ENCODE measurements around the gene HIBCH.

HIBCH gene

DNA sequence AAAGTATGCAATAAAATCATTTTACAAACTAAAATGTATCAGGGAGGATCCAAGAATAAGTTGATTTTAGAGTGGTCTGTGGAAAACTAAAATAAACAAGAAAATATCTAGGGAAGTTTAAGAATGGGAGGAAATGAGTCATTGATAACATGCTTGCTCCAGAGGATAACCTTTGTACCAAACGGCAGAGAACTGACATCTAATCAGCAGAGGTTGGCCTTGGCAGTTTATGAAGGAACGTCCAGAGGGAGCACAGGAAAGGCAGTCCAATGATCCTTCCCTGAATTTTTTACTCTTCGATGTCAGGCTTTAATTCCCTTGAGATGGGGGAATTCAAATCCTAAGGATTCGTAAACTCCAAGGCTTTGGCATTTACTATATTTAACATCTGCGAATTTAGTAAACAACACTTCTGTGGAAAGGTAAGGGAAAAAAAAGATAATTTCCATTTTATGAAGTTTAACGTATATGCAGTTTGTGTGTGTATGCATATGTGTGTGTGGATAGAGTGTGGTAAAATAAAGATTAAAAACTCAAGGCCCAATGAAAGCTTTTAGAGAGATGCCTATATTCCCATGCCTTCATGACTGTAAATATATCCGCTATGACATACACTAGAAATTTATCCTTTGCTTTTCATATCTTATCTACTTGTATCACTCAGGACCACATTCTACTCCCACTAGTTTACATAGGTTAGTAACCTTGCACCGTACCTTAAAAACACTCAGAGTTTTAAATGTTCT is 15.0 kb upstream of the HIBCH start:
- DNase-seq (ENCODE audit: low read depth) = no peak
- TF ChIP-seq, protein P1, sequence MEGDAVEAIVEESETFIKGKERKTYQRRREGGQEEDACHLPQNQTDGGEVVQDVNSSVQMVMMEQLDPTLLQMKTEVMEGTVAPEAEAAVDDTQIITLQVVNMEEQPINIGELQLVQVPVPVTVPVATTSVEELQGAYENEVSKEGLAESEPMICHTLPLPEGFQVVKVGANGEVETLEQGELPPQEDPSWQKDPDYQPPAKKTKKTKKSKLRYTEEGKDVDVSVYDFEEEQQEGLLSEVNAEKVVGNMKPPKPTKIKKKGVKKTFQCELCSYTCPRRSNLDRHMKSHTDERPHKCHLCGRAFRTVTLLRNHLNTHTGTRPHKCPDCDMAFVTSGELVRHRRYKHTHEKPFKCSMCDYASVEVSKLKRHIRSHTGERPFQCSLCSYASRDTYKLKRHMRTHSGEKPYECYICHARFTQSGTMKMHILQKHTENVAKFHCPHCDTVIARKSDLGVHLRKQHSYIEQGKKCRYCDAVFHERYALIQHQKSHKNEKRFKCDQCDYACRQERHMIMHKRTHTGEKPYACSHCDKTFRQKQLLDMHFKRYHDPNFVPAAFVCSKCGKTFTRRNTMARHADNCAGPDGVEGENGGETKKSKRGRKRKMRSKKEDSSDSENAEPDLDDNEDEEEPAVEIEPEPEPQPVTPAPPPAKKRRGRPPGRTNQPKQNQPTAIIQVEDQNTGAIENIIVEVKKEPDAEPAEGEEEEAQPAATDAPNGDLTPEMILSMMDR (IDR thresholded peaks at IDR 0.05; ENCODE audit: low read depth, low read length, missing control alignments) = no peak
- H3K4me3 ChIP-seq (ENCODE audit: low read depth, low read length) = no peak overlapping the region

DNA sequence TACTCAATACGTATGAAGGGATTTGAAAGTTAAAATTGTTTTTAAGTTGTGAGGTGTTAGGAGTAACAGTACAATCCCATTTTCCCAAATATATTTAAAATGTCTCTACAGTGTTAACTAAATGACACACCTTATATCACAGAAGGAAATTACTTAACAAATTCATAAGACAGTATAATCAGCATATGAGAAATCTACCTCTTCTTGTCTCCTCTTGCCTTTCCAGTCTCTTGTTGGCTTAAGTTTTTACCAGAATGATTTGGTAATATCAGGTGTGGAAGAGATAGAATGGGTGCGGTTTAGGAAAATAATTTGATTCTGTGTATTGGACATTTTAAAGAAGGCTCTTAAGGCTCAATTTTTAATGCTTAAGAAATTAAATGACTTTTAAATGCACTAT is 14.3 kb upstream of the HIBCH start:
- H3K4me3 ChIP-seq (ENCODE audit: low read depth, low read length) = no peak overlapping the region
- no peak for DNase-seq (ENCODE audit: low read depth)
- TF ChIP-seq, protein P1 (IDR thresholded peaks at IDR 0.05; ENCODE audit: low read depth, low read length, missing control alignments) = no peak

DNA sequence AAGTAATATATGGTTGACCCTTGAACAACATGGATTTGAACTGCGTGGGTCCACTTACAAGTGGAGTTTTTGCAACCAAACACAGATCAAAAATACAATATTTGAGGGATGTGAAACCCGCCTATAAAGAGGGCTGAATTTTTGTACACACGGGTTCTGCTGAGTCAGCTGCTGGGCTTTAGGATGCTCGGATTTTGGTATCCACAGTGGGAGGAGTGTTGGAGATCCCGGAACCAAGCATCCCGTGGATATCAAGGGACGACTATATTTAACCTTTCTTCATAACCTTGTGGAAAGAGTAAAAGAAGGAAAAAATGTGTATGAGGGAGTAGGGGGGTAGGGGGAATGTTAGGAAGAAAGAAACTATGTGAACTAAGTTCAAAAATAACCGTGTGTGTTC is 13.8 kb upstream of the HIBCH start:
- DNase-seq (ENCODE audit: low read depth) = no peak
- no peak overlapping the region for H3K4me3 ChIP-seq (ENCODE audit: low read depth, low read length)
- TF ChIP-seq, protein P1 (IDR thresholded peaks at IDR 0.05; ENCODE audit: low read depth, low read length, missing control alignments) = no peak

DNA sequence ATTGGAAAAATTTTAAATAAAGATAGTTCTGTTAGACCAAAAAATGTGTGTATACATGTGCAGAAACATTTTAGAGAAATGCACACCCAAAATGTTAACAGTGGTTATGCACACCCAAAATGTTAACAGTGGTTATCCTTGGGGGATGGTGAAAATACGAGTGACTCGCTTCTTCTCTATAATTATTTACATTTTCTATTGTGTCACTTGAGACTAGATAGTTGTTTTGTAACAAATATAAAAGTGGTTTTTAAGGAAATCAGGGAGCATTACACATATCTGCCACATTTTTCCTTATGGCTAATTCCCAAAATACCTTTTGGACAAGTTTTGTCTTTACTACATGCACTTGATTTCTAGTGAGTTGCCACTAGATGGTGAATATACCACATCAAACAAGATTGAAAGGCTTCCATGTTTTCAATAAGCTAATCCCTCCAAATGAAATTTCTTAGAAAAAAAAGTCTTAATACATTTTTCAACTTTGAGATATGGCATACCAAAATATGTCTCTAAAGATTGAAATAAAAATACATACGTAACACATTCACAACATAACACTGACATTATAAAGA is 9.0 kb upstream of the HIBCH start:
- no peak for DNase-seq (ENCODE audit: low read depth)
- H3K4me3 ChIP-seq (ENCODE audit: low read depth, low read length) = no peak overlapping the region
- TF ChIP-seq, protein P1 (IDR thresholded peaks at IDR 0.05; ENCODE audit: low read depth, low read length, missing control alignments) = no peak

DNA sequence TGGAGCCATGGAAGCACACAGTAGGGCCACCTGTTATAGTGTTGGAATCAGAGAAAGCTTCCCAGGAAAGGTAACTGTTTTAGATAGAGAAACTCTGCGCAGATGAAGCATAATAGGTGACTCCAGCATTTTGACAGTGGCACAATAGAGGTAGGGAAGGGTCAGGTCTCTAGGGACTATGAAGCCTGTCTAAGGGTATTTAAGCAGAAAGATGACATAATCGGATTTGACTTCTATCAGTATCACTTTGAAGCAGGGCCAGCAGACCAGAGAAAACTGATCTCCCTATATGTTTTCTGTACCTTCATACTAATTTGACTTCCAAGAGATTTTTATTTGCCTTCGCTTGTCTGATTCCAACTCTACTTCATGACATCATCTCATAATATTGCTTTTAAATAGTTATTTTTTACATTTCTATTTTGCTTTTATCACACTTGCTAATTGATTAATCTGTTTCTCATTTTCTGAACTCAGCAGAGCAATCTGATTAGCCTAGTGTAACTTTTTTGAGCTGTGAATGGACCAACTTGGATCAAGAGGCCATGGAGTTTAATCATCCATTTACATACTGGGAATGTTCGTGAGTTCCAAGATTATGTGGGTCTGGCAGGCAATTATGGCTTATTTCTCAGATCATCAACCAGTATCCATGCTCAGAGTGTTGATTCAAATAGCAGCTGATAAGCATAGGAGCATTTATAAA is 8.4 kb upstream of the HIBCH start:
- H3K4me3 ChIP-seq (ENCODE audit: low read depth, low read length) = no peak overlapping the region
- no peak for DNase-seq (ENCODE audit: low read depth)
- TF ChIP-seq, protein P1 (IDR thresholded peaks at IDR 0.05; ENCODE audit: low read depth, low read length, missing control alignments) = no peak

DNA sequence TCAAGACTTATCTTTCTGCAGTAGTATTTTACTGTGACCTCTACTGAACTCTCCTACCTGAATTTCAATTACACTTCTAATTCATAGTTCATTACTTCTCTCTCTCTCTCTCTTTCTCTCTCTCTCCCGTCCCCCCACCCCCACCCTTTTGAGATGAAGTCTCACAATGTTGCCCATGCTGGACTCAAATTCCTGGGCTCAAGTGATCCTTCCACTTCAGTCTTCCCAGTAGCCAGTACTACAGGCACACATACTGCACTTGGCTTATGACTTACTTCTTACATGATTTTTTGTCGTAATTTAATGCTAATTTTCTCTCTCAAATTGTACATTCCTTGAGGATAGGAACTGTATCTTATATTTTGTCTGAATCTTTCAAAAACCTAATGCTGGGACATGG is 6.0 kb upstream of the HIBCH start:
- TF ChIP-seq, protein P1 (IDR thresholded peaks at IDR 0.05; ENCODE audit: low read depth, low read length, missing control alignments) = no peak
- H3K4me3 ChIP-seq (ENCODE audit: low read depth, low read length) = no peak overlapping the region
- DNase-seq (ENCODE audit: low read depth) = no peak
